GM18499 (cell line): Measurements from ENCODE around the gene HSDL2.

ENCODE experiments used
- ATAC-seq: cut with Tn5 transposase; IDR thresholded peaks from one replicate; pipeline ENCODE4 v1.9.1; 2021; ENCODE audit warnings: moderate number of reproducible peaks; ENCODE audit not compliant: insufficient read depth, unreplicated experiment

Gene HSDL2

GRCh38 chr9:112380102-112380824 is at the start of gene HSDL2:
HSDL2 (plus strand) TSS chr9:112380108; CDS start chr9:112380164, 56 bp downstream.
- ATAC-seq = no peak

DNA sequence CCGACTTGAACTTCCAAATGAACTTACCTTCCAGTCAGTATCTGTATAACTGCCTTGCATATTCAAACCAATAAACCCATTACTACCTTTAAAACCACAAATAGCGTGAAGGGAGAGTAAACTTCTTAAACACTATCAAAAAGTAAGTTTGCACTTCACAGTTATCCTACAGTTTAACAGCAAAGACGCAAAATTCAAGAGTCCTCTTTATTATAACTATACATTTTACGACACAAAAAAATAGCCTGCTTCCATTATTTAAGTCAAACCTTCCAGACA is 48.3 kb upstream of the HSDL2 start:
- no peak for ATAC-seq

DNA sequence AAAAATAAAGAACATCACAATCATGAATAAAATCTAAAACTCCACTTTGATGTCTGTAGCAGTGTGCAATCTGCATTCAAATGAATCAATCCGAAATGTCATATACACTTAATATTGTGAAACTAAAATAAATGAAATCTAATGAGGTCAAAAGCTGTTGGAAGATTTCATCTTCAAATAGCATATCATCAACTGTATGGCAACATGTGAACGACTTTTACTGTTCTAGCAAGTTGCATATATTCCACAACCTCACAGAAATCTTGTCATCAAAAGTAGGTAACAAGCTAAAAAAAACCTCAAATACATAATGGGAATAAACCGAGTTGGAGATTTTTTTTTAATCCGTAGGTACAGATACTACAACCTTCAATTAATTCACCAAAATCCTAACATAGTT is 47.7 kb upstream of the HSDL2 start:
- no peak for ATAC-seq

- no peak for ATAC-seq
Measured at GRCh38 chr9:112332674-112332976, 47.3 kb upstream of the HSDL2 start.

GRCh38 chr9:112332977-112333638 is 46.8 kb upstream of the HSDL2 start, which contains the start of gene PTBP3:
PTBP3 (minus strand) TSS chr9:112333619; CDS start chr9:112297865, 35,754 bp downstream.
- ATAC-seq = peak; percentile 34

- peak; percentile 35 for ATAC-seq
Measured at GRCh38 chr9:112333639-112334431, 46.1 kb upstream of the HSDL2 start.

GRCh38 chr9:112334432-112334841 is 45.5 kb upstream of the HSDL2 start:
- no peak for ATAC-seq

DNA sequence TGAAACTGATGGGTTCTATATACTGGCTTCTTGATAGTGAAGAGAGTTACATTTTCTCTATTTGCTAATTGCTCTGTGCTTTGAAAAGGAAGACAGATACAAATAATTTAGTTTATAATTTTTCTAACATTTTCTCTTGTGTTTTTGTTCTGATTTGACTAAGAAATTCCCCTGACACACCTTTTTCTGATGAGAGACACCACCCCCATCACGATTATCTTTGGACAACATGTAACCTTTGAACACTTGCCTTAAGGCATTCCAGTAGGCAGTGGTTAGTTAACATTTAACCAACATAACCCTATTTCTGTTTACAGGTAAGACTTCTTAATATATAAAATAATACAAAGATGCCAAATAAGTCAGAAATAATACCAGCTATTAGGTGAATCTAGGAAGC is 42.4 kb upstream of the HSDL2 start:
- no peak for ATAC-seq

DNA sequence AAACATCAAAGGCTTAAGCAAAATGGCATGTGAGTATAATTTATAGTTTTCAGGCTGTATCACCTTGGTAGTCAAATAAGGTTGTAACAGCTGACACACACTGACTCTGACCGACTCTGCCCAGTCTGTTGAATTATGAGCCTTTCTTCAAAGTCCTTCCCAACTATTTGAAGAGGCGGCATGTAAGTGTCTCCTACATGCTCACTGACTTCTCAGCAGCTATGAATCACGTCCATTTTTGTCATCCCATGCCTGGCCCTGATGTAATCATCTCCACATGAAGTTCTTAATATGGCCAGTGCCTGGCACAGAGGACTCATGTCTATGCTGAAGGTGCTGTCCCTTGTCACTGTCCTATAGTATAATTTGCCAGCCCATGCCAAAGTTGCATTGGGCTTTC is 41.3 kb upstream of the HSDL2 start:
- ATAC-seq = no peak

GRCh38 chr9:112339886-112340285 is 40.0 kb upstream of the HSDL2 start:
- no peak for ATAC-seq

DNA sequence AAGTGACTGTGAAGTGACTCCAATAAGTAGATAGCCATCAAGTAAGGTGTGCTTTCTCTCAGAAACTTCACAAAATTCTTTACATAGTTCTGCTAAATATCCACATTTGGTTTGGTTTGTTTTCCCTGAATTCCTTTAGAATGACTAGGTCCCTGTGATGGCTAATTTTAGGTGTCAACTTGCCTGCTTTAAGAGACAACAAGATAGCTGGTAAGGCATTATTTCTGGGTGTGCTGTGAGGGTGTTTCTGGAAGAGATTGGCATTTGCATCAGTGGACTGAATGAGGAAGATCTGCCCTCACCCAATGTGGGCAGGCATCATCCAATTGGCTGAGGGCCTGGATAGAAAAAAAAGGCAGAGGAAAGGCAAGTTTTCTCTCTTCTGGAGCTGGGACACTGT is 38.2 kb upstream of the HSDL2 start:
- no peak for ATAC-seq

GRCh38 chr9:112348257-112349007 is 31.5 kb upstream of the HSDL2 start:
- no peak for ATAC-seq

DNA sequence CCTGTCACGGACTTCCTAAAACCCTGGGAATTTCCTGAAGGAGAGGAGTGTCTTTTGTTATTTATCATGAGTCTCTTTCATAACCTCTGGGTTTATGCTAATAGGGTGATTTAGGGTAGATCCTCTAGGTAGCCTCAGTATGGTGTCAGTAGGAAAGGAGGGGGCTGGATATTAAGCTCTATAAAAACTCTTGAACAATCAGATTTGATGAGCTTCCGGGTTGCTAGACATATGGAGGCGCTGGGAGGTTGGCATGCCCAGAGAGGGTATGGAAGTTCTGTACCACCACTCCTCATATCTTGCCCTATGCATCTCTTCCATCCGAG is 30.9 kb upstream of the HSDL2 start:
- ATAC-seq = no peak

GRCh38 chr9:112351184-112351583 is 28.7 kb upstream of the HSDL2 start:
- no peak for ATAC-seq

GRCh38 chr9:112352209-112352608 is 27.7 kb upstream of the HSDL2 start:
- ATAC-seq = no peak

- no peak for ATAC-seq
Measured at GRCh38 chr9:112354081-112354743, 25.7 kb upstream of the HSDL2 start.

GRCh38 chr9:112355427-112355897 is 24.4 kb upstream of the HSDL2 start:
- no peak for ATAC-seq

GRCh38 chr9:112360047-112360804 is 19.7 kb upstream of the HSDL2 start:
- no peak for ATAC-seq

DNA sequence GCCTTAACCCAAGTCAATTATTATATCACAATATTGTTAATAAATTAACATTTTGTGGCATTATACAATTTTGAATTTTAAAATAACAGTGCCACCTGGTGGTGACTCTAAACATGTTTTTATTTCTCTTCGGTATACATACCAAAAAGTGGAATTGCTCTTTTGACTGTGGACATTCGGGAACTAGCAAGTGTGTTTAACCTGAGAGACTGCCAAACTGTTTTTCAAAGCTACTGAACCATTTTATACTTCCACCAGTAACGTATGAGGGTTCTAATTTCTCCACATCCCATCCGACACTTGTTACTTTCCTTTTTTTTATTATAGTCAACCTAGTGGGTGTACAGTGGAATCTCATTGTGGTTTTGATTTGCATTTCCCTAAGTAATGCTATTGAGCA is 18.3 kb upstream of the HSDL2 start:
- no peak for ATAC-seq

DNA sequence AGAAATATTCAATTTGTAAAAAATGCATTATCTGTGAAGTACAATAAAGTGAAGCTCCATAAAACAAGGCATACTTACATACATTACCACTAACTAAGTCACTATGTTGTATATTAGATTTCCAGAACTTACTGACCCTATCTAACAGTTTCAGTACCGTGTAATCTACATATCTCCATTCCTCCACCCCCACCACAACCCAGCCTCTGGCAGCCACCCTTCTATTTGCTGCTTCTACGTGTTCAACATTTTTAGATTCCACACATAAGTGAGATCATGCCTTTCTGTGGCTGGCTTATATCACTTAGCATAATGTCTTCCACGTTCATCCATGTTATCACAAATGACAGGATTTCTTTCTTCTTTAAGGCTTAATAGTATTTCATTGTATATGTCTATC is 15.1 kb upstream of the HSDL2 start:
- no peak for ATAC-seq
